Inflammatory macrophage (primary cell): ENCODE measurements around the gene MTREX.
A peak's percentile ranks its signal among the peaks of the same experiment; 100 is the strongest.
"Not testable (repeated sequence)": the region's sequence is repeated elsewhere in the genome, so short reads cannot be mapped to it uniquely, and the experiment has no call there.

Experiments
- DNase-seq, 2 donors: peaks; one replicate each; pipeline ENCODE4 v3.0.0-alpha.2; 2020 to 2022
- total RNA-seq, 18 experiments: gene quantifications; one replicate each; lab custom pipeline; 2026; ENCODE audit warnings: mixed read lengths in 6 of 18, inconsistent platforms in 2 of 18; lab: John Stamatoyannopoulos, UW

MTREX gene
- total RNA-seq: 26.1 to 135 (median 99.9) reads per million in 18 experiments

- DNase-seq: peak; percentile 86 to 90
Observed at GRCh38 chr5:55307383-55308253, at the start of gene MTREX, which contains the start of gene DHX29. Gene MTREX (plus strand): TSS chr5:55307989. CDS start chr5:55308014, 25 bp downstream. Gene DHX29 (minus strand): TSS chr5:55307694. CDS start chr5:55307573, 121 bp downstream.

GRCh38 chr5:55258339-55258738 is 49.5 kb upstream of the MTREX start:
- no peak for DNase-seq

GRCh38 chr5:55276771-55277170 is 31.0 kb upstream of the MTREX start:
- no peak for DNase-seq

- no peak for DNase-seq
Observed at GRCh38 chr5:55278778-55279177, 29.0 kb upstream of the MTREX start.

GRCh38 chr5:55286411-55286933 is 21.3 kb upstream of the MTREX start:
- no peak for DNase-seq

- no peak for DNase-seq
Observed at GRCh38 chr5:55289808-55290207, 18.0 kb upstream of the MTREX start.

GRCh38 chr5:55290991-55291390 is 16.8 kb upstream of the MTREX start:
- DNase-seq: no peak

GRCh38 chr5:55294935-55295334 is 12.9 kb upstream of the MTREX start:
- no peak for DNase-seq

- DNase-seq: no peak
Observed at GRCh38 chr5:55300890-55301289, 6.9 kb upstream of the MTREX start.

GRCh38 chr5:55303238-55303690 is 4.5 kb upstream of the MTREX start:
- DNase-seq: peak; percentile 80 to 88

- no peak for DNase-seq
Observed at GRCh38 chr5:55304584-55304983, 3.2 kb upstream of the MTREX start.

GRCh38 chr5:55305345-55305744 is 2.4 kb upstream of the MTREX start:
- DNase-seq: peak; percentile 39 to 41

- no peak for DNase-seq
Observed at GRCh38 chr5:55306641-55307382, 977 bp upstream of the MTREX start.

GRCh38 chr5:55308254-55308836 is 556 bp downstream of the MTREX start:
- peak; percentile 5 to 30 for DNase-seq

- peak in 1 of 2 donors; percentile 2 for DNase-seq
Observed at GRCh38 chr5:55313870-55314617, 6.3 kb downstream of the MTREX start.

GRCh38 chr5:55316289-55316688 is 8.5 kb downstream of the MTREX start:
- no peak for DNase-seq

GRCh38 chr5:55316837-55317236 is 9.0 kb downstream of the MTREX start:
- peak; percentile 51 to 58 for DNase-seq

- not testable (repeated sequence) for DNase-seq
Observed at GRCh38 chr5:55318237-55318636, 10.4 kb downstream of the MTREX start.

- no peak for DNase-seq
Observed at GRCh38 chr5:55319491-55319890, 11.7 kb downstream of the MTREX start.

GRCh38 chr5:55320571-55320970 is 12.8 kb downstream of the MTREX start:
- DNase-seq: no peak

- DNase-seq: no peak
Observed at GRCh38 chr5:55324006-55324405, 16.2 kb downstream of the MTREX start.
